OCI-LY7 (cell line): ENCODE results near the gene ZNF586. TPM values are rescaled to one million over a fixed set of nuclear protein-coding genes. Genes with fewer than 3 reads are reported as not detected.

Source experiments
- BruUV-seq: library from RNA; stranded (reverse); fragments of 400-500 nt; replicated peaks from 2 replicates; lab custom pipeline; 2021; lab: Mats Ljungman, UMichigan
- CTCF ChIA-PET: fragments of 300-600 bp; sonication (Branson Sonifier 250); formaldehyde crosslinking; loops from one replicate; lab custom pipeline; 2022; ENCODE audit warnings: antibody characterized with exemption; ENCODE audit not compliant: unreplicated experiment; lab: Charles Lee
- POLR2A ChIA-PET: fragments of 300-600 bp; sonication (Branson Sonifier 250); formaldehyde crosslinking; loops from one replicate; lab custom pipeline; 2022; ENCODE audit warnings: antibody characterized with exemption; lab: Charles Lee
- DNase-seq: peaks from one replicate; pipeline ENCODE4 v3.0.0-alpha.2; 2015; ENCODE audit warnings: low spot score
- H2AFZ ChIP-seq: fragments of 200-600 bp; sonication (generic), shearing (Covaris generic); 2 replicates; pipeline ENCODE4 v1.6.1; 2014; ENCODE audit warnings: mild to moderate bottlenecking, antibody characterized with exemption, low read length, moderate library complexity
- H3K27ac ChIP-seq: fragments of 200-600 bp; sonication (generic); 2 replicates; pipeline ENCODE4 v1.5.1; 2014; ENCODE audit warnings: mixed run types, low read depth, mild to moderate bottlenecking, moderate library complexity, low read length, inconsistent platforms; ENCODE audit not compliant: poor library complexity, severe bottlenecking
- H3K36me3 ChIP-seq: fragments of 200-600 bp; sonication (generic); 2 replicates; pipeline ENCODE4 v1.6.1; 2014; ENCODE audit warnings: mild to moderate bottlenecking, antibody characterized with exemption, low read length, moderate library complexity, mixed read lengths; ENCODE audit not compliant: insufficient read depth
- H3K4me1 ChIP-seq: fragments of 200-600 bp; sonication (generic); 2 replicates; pipeline ENCODE4 v1.5.1; 2014; ENCODE audit warnings: mild to moderate bottlenecking, low read length; ENCODE audit not compliant: insufficient read depth, poor library complexity, severe bottlenecking
- H3K4me2 ChIP-seq: fragments of 200-600 bp; sonication (generic); 2 replicates; pipeline ENCODE4 v1.6.1; 2014; ENCODE audit warnings: mild to moderate bottlenecking, low read length
- H3K4me3 ChIP-seq: fragments of 200-600 bp; sonication (generic); 2 replicates; pipeline ENCODE4 v1.5.1; 2014; ENCODE audit warnings: mild to moderate bottlenecking, low read depth, low read length; ENCODE audit not compliant: poor library complexity, severe bottlenecking
- H3K79me2 ChIP-seq: fragments of 200-600 bp; sonication (generic); 2 replicates; pipeline ENCODE4 v1.6.1; 2016; ENCODE audit warnings: low read depth, mild to moderate bottlenecking, low read length, moderate library complexity, mixed read lengths; ENCODE audit not compliant: insufficient read depth
- H3K9me2 ChIP-seq: fragments of 200-600 bp; sonication (generic); 2 replicates; pipeline ENCODE4 v1.6.1; 2016; ENCODE audit warnings: mild to moderate bottlenecking, low read length, mixed read lengths; ENCODE audit not compliant: insufficient read depth
- H3K9me3 ChIP-seq: fragments of 200-600 bp; sonication (generic); 2 replicates; pipeline ENCODE4 v1.6.1; 2014; ENCODE audit warnings: mild to moderate bottlenecking, mixed run types, low read length, mixed read lengths
- H4K20me1 ChIP-seq: fragments of 200-600 bp; sonication (generic); 2 replicates; pipeline ENCODE4 v1.6.1; 2014; ENCODE audit warnings: mild to moderate bottlenecking, antibody characterized with exemption, low read length, moderate library complexity, mixed read lengths; ENCODE audit not compliant: insufficient read depth
- EZH2phosphoT487 ChIP-seq: fragments of 200-600 bp; sonication (generic); IDR thresholded peaks from 2 replicates; pipeline ENCODE4 v1.6.1; 2018; ENCODE audit warnings: low read depth, borderline replicate concordance, mild to moderate bottlenecking, mixed run types, antibody characterized with exemption, low read length, moderate library complexity, mixed read lengths
- intact Hi-C: fragments of 100-400 bp; cut with micrococcal nuclease; formaldehyde crosslinking; loops from one replicate; pipeline ENCODE4 v1.10.0; 2022; ENCODE audit not compliant: unreplicated experiment
- total RNA-seq, 2 experiments: library from RNA; depleted of rRNA in 1 of 2; stranded (reverse); fragments of >200 nt in 1 of 2; shearing (Covaris generic) in 1 of 2; gene quantifications; 2 replicates each; pipeline ENCODE4 v1.2.3, GENCODE V29; 2014 to 2022
- TF ChIP-seq, protein P1 (sequence below): fragments of 200-600 bp; sonication (generic); conservative IDR thresholded peaks from 2 replicates; pipeline ENCODE4 v1.5.1; 2014; ENCODE audit warnings: mild to moderate bottlenecking, antibody characterized with exemption, low read length, moderate library complexity, mixed read lengths

Gene ZNF586
- total RNA-seq, 2 experiments from 2014 or later, result 19.7 to 25.2 TPM

DNA sequence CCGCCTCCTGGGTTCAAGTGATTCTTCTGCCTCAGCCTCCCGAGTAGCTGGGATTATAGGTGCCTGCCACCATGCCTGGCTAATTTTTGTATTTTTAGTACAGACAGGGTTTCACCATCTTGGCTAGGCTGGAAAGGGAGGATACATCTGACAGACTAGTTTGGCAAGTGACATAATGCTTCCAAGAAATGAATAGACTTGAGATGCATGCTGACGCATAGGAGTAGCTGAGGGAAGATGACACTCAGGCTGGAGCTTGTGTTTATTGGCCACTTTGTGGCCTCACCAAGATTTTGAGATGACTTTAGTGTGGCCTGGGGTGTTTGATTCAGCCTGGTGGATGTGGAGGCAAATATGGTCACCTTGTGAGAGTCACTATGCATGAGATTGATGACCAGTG is 4.0 kb downstream of the ZNF586 start:
- H3K4me1 ChIP-seq, result peaks cover 36% of the 10 kb centered on the region
- H3K36me3 ChIP-seq, result peaks cover 64% of the 10 kb centered on the region
- POLR2A ChIA-PET, result interaction anchor here (0.7 kb wide), 1 partner anchor 92 kb away, joined by 3 read pairs; the partner anchor contains the start of gene ZNF551

DNA sequence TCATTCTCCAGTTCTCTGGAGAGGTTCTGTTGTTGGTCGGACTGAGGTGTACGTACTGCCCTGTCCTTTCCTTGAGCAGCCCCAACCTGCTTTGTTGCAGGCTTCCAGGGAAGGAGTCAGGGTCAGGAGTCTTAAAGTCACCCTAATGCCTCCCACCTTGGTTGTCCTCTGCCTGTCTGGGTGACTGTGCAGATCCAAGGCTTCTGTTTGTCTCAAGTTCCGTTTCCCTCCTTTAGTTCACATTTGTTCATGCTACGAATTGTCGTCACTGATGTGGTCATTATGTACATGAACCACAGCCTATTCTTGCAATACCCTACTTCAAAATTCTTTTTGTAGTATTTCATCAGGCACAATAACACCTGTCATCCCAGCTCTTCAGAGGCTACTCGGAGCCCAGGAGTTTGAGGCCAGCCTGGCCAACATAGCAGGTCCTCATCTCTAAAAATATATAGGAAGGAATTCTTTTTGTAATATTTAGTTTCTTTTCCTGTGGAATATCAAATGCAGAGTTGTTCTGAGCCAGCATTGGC is 7.4 kb downstream of the ZNF586 start:
- H2AFZ ChIP-seq, result no peak overlapping the region
- no peak overlapping the region for H3K4me2 ChIP-seq
- no peak for DNase-seq
- peaks cover 16% of the 10 kb centered on the region for H3K4me1 ChIP-seq
- no peak overlapping the region for H3K4me3 ChIP-seq
- no peaks in the 10 kb centered on the region for H4K20me1 ChIP-seq
- no peak overlapping the region for H3K27ac ChIP-seq
- intact Hi-C loops, result no loop called here
- no peak for TF ChIP-seq EZH2phosphoT487
- TF ChIP-seq, protein P1, sequence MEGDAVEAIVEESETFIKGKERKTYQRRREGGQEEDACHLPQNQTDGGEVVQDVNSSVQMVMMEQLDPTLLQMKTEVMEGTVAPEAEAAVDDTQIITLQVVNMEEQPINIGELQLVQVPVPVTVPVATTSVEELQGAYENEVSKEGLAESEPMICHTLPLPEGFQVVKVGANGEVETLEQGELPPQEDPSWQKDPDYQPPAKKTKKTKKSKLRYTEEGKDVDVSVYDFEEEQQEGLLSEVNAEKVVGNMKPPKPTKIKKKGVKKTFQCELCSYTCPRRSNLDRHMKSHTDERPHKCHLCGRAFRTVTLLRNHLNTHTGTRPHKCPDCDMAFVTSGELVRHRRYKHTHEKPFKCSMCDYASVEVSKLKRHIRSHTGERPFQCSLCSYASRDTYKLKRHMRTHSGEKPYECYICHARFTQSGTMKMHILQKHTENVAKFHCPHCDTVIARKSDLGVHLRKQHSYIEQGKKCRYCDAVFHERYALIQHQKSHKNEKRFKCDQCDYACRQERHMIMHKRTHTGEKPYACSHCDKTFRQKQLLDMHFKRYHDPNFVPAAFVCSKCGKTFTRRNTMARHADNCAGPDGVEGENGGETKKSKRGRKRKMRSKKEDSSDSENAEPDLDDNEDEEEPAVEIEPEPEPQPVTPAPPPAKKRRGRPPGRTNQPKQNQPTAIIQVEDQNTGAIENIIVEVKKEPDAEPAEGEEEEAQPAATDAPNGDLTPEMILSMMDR, result no peak
- H3K9me3 ChIP-seq, result no peaks in the 10 kb centered on the region
- POLR2A ChIA-PET, result interaction anchor here (0.6 kb wide), 1 partner anchor 511 kb away, joined by 3 read pairs; no protein-coding TSS in a partner anchor
- no peaks in the 10 kb centered on the region for H3K9me2 ChIP-seq
- H3K36me3 ChIP-seq, result peaks cover 90% of the 10 kb centered on the region
- no TSS peak for BruUV-seq
- H3K79me2 ChIP-seq, result peaks cover 89% of the 10 kb centered on the region
- CTCF ChIA-PET, result no interaction called here

More for the DNA sequence above, 4.0 kb downstream of the ZNF586 start:
- Histone ChIP-seq H3K4me3 (no peak overlapping the region), H3K79me2 (peaks cover 87% of the 10 kb centered on the region), H3K27ac (no peak overlapping the region), H3K9me2 (no peaks in the 10 kb centered on the region), H2AFZ (no peak overlapping the region), H4K20me1 (no peaks in the 10 kb centered on the region), H3K9me3 (no peaks in the 10 kb centered on the region), H3K4me2 (no peak overlapping the region)
- CTCF ChIA-PET, result no interaction called here
- intact Hi-C loops, result no loop called here
- no peak for DNase-seq
- BruUV-seq, result no TSS peak
- no peak for TF ChIP-seq EZH2phosphoT487

DNA sequence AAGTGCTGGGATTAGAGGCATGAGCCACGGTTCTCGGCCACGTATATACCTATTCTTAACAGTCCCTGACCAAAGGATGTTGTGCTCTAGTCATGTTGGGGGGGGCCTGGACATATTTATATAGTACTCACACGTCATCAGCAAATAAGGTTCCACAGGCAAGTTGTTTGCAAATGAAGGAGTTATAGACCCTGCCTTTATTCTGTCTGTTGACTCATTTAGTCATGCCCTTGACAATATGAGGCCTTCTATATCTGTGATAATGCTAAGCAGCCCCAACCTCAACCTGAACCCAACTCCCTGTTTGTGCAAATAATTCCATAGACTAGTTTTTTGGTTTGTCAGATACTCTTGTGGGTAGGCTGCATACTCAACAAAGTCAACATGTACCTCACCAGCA is 8.9 kb downstream of the ZNF586 start:
- Histone ChIP-seq H3K9me3 (no peaks in the 10 kb centered on the region), H3K9me2 (no peaks in the 10 kb centered on the region), H3K79me2 (peaks cover 83% of the 10 kb centered on the region), H3K27ac (no peak overlapping the region), H3K4me2 (no peak overlapping the region), H4K20me1 (no peaks in the 10 kb centered on the region), H3K36me3 (peaks cover 85% of the 10 kb centered on the region), H3K4me3 (no peak overlapping the region), H3K4me1 (peaks cover 16% of the 10 kb centered on the region), H2AFZ (no peak overlapping the region)
- intact Hi-C loops, result no loop called here
- DNase-seq, result no peak
- no TSS peak for BruUV-seq
- ChIA-PET POLR2A (no interaction called here), CTCF (no interaction called here)
- TF ChIP-seq, protein P1, result no peak
- no peak for TF ChIP-seq EZH2phosphoT487
